ENCODE measurements around the gene MSS51. TPM values are rescaled to one million over a fixed set of nuclear protein-coding genes. Genes with fewer than 3 reads are reported as not detected.
A peak's percentile ranks its signal among the peaks of the same experiment; 100 is the strongest.

The MSS51 gene
- total RNA-seq, 2 donors from 2014 or later: 3.9 to 4.0 TPM

DNA sequence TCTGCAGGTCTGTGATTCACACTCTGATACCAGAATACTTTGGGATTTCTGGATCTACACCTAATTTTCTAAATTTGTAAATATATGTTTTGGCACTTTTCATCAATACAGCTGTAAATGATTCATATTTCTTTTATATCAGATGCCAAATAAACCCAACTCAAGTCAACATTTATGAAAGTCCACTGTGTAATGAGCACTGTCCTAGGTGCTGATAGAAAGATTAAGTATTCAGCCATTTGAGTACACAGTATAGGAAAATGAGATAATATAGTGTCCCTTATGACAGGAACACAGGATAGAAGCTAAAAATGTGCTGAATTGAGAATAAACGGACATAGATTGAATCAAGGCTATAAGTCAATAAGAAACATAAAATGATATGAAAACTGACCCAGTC lies 25.9 kb downstream of the MSS51 start:
- 80 to 100% methylated on average over 1 of the region's 1 CpG for WGBS, 2 experiments (ENCODE audit: insufficient coverage in 1 of 2, insufficient read length in 1 of 2)
- DNase-seq: no peak
- no peaks in the 10 kb centered on the region for H3K27me3 Mint-ChIP-seq (ENCODE audit: insufficient read depth)

GRCh38 chr10:73406846-73407245 lies 26.5 kb downstream of the MSS51 start:
- Mint-ChIP-seq H3K4me1 (peaks cover 24% of the 10 kb centered on the region), H3K9me3 (peaks cover 3% of the 10 kb centered on the region), H3K4me3 (no peak overlapping the region), H3K36me3 (ENCODE audit: low read depth) (peaks cover 27% of the 10 kb centered on the region), H3K27me3 (ENCODE audit: insufficient read depth) (no peaks in the 10 kb centered on the region), H3K27ac (no peak overlapping the region)
- no peak overlapping the region for H3K9ac ChIP-seq (ENCODE audit: extremely low read depth, low read length, poor library complexity, severe bottlenecking)
- 84 to 92% methylated on average over 4 to 5 of the region's 5 CpGs for WGBS, 2 experiments (ENCODE audit: insufficient coverage in 1 of 2, insufficient read length in 1 of 2)
- TF ChIP-seq CTCF (conservative IDR thresholded peaks at IDR 0.05): no peak
- no peak overlapping the region for H3K27ac ChIP-seq (ENCODE audit: low read depth, low read length)
- DNase-seq: no peak
- no peak overlapping the region for H3K4me3 ChIP-seq (ENCODE audit: low read length)
- no peaks in the 10 kb centered on the region for H3K4me1 ChIP-seq (ENCODE audit: control insufficient read depth, insufficient read depth, low read length)
- peaks cover 22% of the 10 kb centered on the region for H3K36me3 ChIP-seq (ENCODE audit: control insufficient read depth, insufficient read depth, low read length)
- H3K27me3 ChIP-seq (ENCODE audit: control insufficient read depth, insufficient read depth, low read length, poor library complexity, severe bottlenecking): no peaks in the 10 kb centered on the region
- peaks cover 6% of the 10 kb centered on the region for H3K9me3 ChIP-seq (ENCODE audit: control insufficient read depth, low read length)

More for the DNA sequence above, 25.9 kb downstream of the MSS51 start:
- Histone ChIP-seq H3K27ac (ENCODE audit: low read depth, low read length) (no peak overlapping the region), H3K9me3 (ENCODE audit: control insufficient read depth, low read length) (peaks cover 5% of the 10 kb centered on the region), H3K9ac (ENCODE audit: extremely low read depth, low read length, poor library complexity, severe bottlenecking) (no peak overlapping the region), H3K4me1 (ENCODE audit: control insufficient read depth, insufficient read depth, low read length) (no peaks in the 10 kb centered on the region), H3K4me3 (ENCODE audit: low read length) (no peak overlapping the region), H3K27me3 (ENCODE audit: control insufficient read depth, insufficient read depth, low read length, poor library complexity, severe bottlenecking) (no peaks in the 10 kb centered on the region), H3K36me3 (ENCODE audit: control insufficient read depth, insufficient read depth, low read length) (peaks cover 22% of the 10 kb centered on the region)
- Mint-ChIP-seq H3K36me3 (ENCODE audit: low read depth) (peaks cover 24% of the 10 kb centered on the region), H3K27ac (no peak overlapping the region), H3K4me3 (no peak overlapping the region), H3K9me3 (peaks cover 3% of the 10 kb centered on the region), H3K4me1 (peaks cover 24% of the 10 kb centered on the region)
- TF ChIP-seq CTCF (conservative IDR thresholded peaks at IDR 0.05): no peak

DNA sequence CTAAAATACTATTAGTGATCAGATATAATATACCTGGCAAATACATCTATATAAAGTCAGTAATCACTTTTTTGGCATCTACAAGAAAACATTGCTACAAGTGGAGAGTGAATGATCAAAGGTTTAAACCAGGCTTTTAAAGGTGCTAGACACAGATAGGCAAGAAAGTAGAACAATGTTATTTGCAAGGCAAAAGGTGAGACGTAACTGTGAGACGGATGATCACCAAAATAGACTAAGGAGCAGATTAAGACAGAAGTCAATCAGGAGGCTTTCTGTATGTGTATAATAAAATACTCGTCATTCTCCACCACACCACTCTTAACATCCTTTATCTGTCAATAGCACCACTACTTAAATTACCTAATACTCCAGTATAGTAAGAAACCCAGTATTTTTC lies 27.8 kb downstream of the MSS51 start:
- no peak overlapping the region for H3K9ac ChIP-seq (ENCODE audit: extremely low read depth, low read length, poor library complexity, severe bottlenecking)
- Mint-ChIP-seq H3K4me3 (no peak overlapping the region), H3K27me3 (ENCODE audit: insufficient read depth) (no peaks in the 10 kb centered on the region), H3K4me1 (peaks cover 24% of the 10 kb centered on the region), H3K36me3 (ENCODE audit: low read depth) (peaks cover 25% of the 10 kb centered on the region), H3K9me3 (peaks cover 3% of the 10 kb centered on the region), H3K27ac (peak overlapping the region; percentile 0)
- H3K27ac ChIP-seq (ENCODE audit: low read depth, low read length): no peak overlapping the region
- no peak for TF ChIP-seq CTCF (conservative IDR thresholded peaks at IDR 0.05)
- H3K4me3 ChIP-seq (ENCODE audit: low read length): no peak overlapping the region
- no peaks in the 10 kb centered on the region for H3K4me1 ChIP-seq (ENCODE audit: control insufficient read depth, insufficient read depth, low read length)
- H3K9me3 ChIP-seq (ENCODE audit: control insufficient read depth, low read length): peaks cover 14% of the 10 kb centered on the region
- H3K27me3 ChIP-seq (ENCODE audit: control insufficient read depth, insufficient read depth, low read length, poor library complexity, severe bottlenecking): no peaks in the 10 kb centered on the region
- 78% methylated on average over 3 of the region's 3 CpGs; no CpG with 5 or more reads in 1 of the 2 experiments for WGBS, 2 experiments (ENCODE audit: insufficient coverage in 1 of 2, insufficient read length in 1 of 2)
- DNase-seq: no peak
- H3K36me3 ChIP-seq (ENCODE audit: control insufficient read depth, insufficient read depth, low read length): peaks cover 18% of the 10 kb centered on the region

Data from endodermal cell (in vitro differentiated cells).